WTC11 (cell line): Measurements from ENCODE around the gene CFAP77. TPM values are rescaled to one million over a fixed set of nuclear protein-coding genes. Genes with fewer than 3 reads are reported as not detected.

Experiments used
- ATAC-seq: fragments of 200-7000 bp; cut with Tn5 transposase; 2 replicates; pipeline ENCODE4 v1.10.0; 2021; ENCODE audit warnings: mild to moderate bottlenecking, moderate library complexity
- CTCF ChIA-PET: fragments of 300-600 bp; sonication (Branson Sonifier 250); formaldehyde crosslinking; loops from one replicate; lab custom pipeline; 2021; ENCODE audit warnings: antibody characterized with exemption; lab: Charles Lee
- POLR2A ChIA-PET: fragments of 350-600 bp; sonication (Branson Sonifier 250); formaldehyde crosslinking; loops from one replicate; lab custom pipeline; 2021; ENCODE audit warnings: antibody characterized with exemption; lab: Charles Lee
- DNase-seq: peaks from one replicate; pipeline ENCODE4 v3.0.0; 2021; ENCODE audit warnings: low spot score
- H3K27ac Mint-ChIP-seq: 2 replicates; pipeline ENCODE4 v1.8.0; 2021; ENCODE audit warnings: mixed read lengths
- H3K27me3 Mint-ChIP-seq: 2 replicates; pipeline ENCODE4 v1.8.0; 2021; ENCODE audit warnings: low read depth, mild to moderate bottlenecking, moderate library complexity, mixed read lengths
- H3K36me3 Mint-ChIP-seq: 2 replicates; pipeline ENCODE4 v1.8.0; 2021; ENCODE audit warnings: mixed read lengths
- H3K4me1 Mint-ChIP-seq: 2 replicates; pipeline ENCODE4 v1.8.0; 2022; ENCODE audit warnings: mixed read lengths
- H3K4me3 Mint-ChIP-seq: 2 replicates; pipeline ENCODE4 v1.8.0; 2021; ENCODE audit warnings: mild to moderate bottlenecking, moderate library complexity, mixed read lengths
- H3K9me3 Mint-ChIP-seq: 2 replicates; pipeline ENCODE4 v1.8.0; 2021; ENCODE audit warnings: mixed read lengths
- ATF1 ChIP-seq: sonication (generic); formaldehyde crosslinking; IDR thresholded peaks from 2 replicates; pipeline ENCODE4 v1.8.1; 2023; ENCODE audit warnings: mild to moderate bottlenecking, moderate library complexity, missing genetic modification reagents
- ATF2 ChIP-seq: sonication (generic); formaldehyde crosslinking; IDR thresholded peaks from 2 replicates; pipeline ENCODE4 v1.8.1; 2022; ENCODE audit warnings: low read depth, missing genetic modification reagents, borderline replicate concordance
- ATF3 ChIP-seq: sonication (generic); formaldehyde crosslinking; conservative IDR thresholded peaks from 2 replicates; pipeline ENCODE4 v1.8.1; 2022; ENCODE audit warnings: mild to moderate bottlenecking, missing genetic modification reagents
- CDX4 ChIP-seq: fragments of 250-450 bp; sonication (Bioruptor Pico); IDR thresholded peaks from 2 replicates; pipeline ENCODE4 v1.9.0; 2021; ENCODE audit warnings: moderate library complexity, mild to moderate bottlenecking, inconsistent platforms, borderline replicate concordance
- ELF4 ChIP-seq: sonication (generic); formaldehyde crosslinking; IDR thresholded peaks from 2 replicates; pipeline ENCODE4 v1.8.1; 2022; ENCODE audit warnings: low read depth, mild to moderate bottlenecking, moderate library complexity, missing genetic modification reagents
- FOXK1 ChIP-seq: sonication (generic); formaldehyde crosslinking; IDR thresholded peaks from 2 replicates; pipeline ENCODE4 v1.8.0; 2022; ENCODE audit warnings: mild to moderate bottlenecking, moderate library complexity, missing genetic modification reagents
- HMGXB4 ChIP-seq: sonication (generic); formaldehyde crosslinking; IDR thresholded peaks from 2 replicates; pipeline ENCODE4 v1.8.1; 2023; ENCODE audit warnings: mild to moderate bottlenecking, moderate library complexity, missing genetic modification reagents
- JAZF1 ChIP-seq: fragments of 250-450 bp; sonication (Bioruptor Pico); IDR thresholded peaks from 2 replicates; pipeline ENCODE4 v1.9.0; 2021; ENCODE audit warnings: moderate library complexity, mild to moderate bottlenecking, inconsistent platforms
- NR2C2 ChIP-seq: sonication (generic); formaldehyde crosslinking; IDR thresholded peaks from 2 replicates; pipeline ENCODE4 v1.8.0; 2022; ENCODE audit warnings: mild to moderate bottlenecking, missing genetic modification reagents
- SMAD4 ChIP-seq: sonication (generic); formaldehyde crosslinking; IDR thresholded peaks from 2 replicates; pipeline ENCODE4 v1.8.0; 2022; ENCODE audit warnings: mild to moderate bottlenecking, missing genetic modification reagents
- TEAD4 ChIP-seq: sonication (generic); formaldehyde crosslinking; IDR thresholded peaks from 2 replicates; pipeline ENCODE4 v1.8.0; 2022; ENCODE audit warnings: mild to moderate bottlenecking, missing genetic modification reagents
- ZBTB21 ChIP-seq: sonication (generic); formaldehyde crosslinking; IDR thresholded peaks from 2 replicates; pipeline ENCODE4 v1.8.1; 2023; ENCODE audit warnings: mild to moderate bottlenecking, missing genetic modification reagents, borderline replicate concordance
- ZMAT4 ChIP-seq: fragments of 250-450 bp; sonication (Bioruptor Pico); IDR thresholded peaks from 2 replicates; pipeline ENCODE4 v1.9.0; 2021; ENCODE audit warnings: mild to moderate bottlenecking
- ZNF317 ChIP-seq: sonication (generic); formaldehyde crosslinking; IDR thresholded peaks from 2 replicates; pipeline ENCODE4 v1.8.1; 2023; ENCODE audit warnings: low read depth, mild to moderate bottlenecking, moderate library complexity, missing genetic modification reagents, borderline replicate concordance
- ZNF512 ChIP-seq: sonication (generic); formaldehyde crosslinking; IDR thresholded peaks from 2 replicates; pipeline ENCODE4 v1.8.1; 2022; ENCODE audit warnings: missing genetic modification reagents, borderline replicate concordance
- ZSCAN18 ChIP-seq: fragments of 250-450 bp; sonication (Bioruptor Pico); IDR thresholded peaks from 2 replicates; pipeline ENCODE4 v2.1.2; 2022; ENCODE audit warnings: mild to moderate bottlenecking, moderate library complexity
- total RNA-seq: library from RNA; stranded (reverse); gene quantifications from 3 replicates; pipeline ENCODE4 v1.2.3, GENCODE V29; 2021

CFAP77 gene
- total RNA-seq, 1 experiment from 2014 or later = 1.2 TPM

- ChIA-PET CTCF (interaction anchor here (0.6 kb wide), 1 partner anchor 181 kb away, joined by 5 read pairs; no protein-coding TSS in a partner anchor), POLR2A (no interaction called here)
- no peak for ATAC-seq
- TF ChIP-seq ELF4 (CRISPR knock-in tag) = no peak
- TF ChIP-seq FOXK1 = no peak
- TF ChIP-seq ZNF317 (CRISPR knock-in tag) = no peak
- no peak for TF ChIP-seq ZMAT4
- no peak for TF ChIP-seq ATF3 (CRISPR knock-in tag)
- TF ChIP-seq TEAD4 (CRISPR knock-in tag) = no peak
- TF ChIP-seq ATF1 = no peak
- TF ChIP-seq ATF2 = no peak
- no peak for TF ChIP-seq NR2C2 (CRISPR knock-in tag)
- no peak for TF ChIP-seq CDX4
- TF ChIP-seq HMGXB4 (CRISPR knock-in tag) = no peak
- no peak for TF ChIP-seq SMAD4 (CRISPR knock-in tag)
- Mint-ChIP-seq H3K27me3 (no peaks in the 10 kb centered on the region; the same call in 1 of the 2 replicates), H3K36me3 (no peaks in the 10 kb centered on the region), H3K4me1 (no peaks in the 10 kb centered on the region), H3K9me3 (0 out of 2 replicates have a peak, but pooled peaks cover 6% of the 10 kb centered on the region), H3K27ac (no peak overlapping the region), H3K4me3 (no peak overlapping the region)
- DNase-seq = no peak
Observed at GRCh38 chr9:132472199-132472598, 62.2 kb downstream of the CFAP77 start.

- Mint-ChIP-seq H3K27ac (no peak overlapping the region), H3K27me3 (no peaks in the 10 kb centered on the region; the same call in 1 of the 2 replicates), H3K4me1 (no peaks in the 10 kb centered on the region), H3K4me3 (no peak overlapping the region), H3K36me3 (no peaks in the 10 kb centered on the region), H3K9me3 (0 out of 2 replicates have a peak, but pooled peaks cover 3% of the 10 kb centered on the region)
- CTCF ChIA-PET = interaction anchor here (0.6 kb wide), 1 partner anchor 181 kb away, joined by 5 read pairs; no protein-coding TSS in a partner anchor
- POLR2A ChIA-PET = no interaction called here
- ATAC-seq (no peak), DNase-seq (no peak)
- TF ChIP-seq ZNF512 (CRISPR knock-in tag) (no peak), ZBTB21 (CRISPR knock-in tag) (no peak), ZSCAN18 (CRISPR knock-in tag) (no peak), FOXK1 (no peak), JAZF1 (no peak), TEAD4 (CRISPR knock-in tag) (no peak)
Observed at GRCh38 chr9:132472599-132472998, 62.6 kb downstream of the CFAP77 start.
